GM21528 (cell line): ENCODE results near the gene PHKB.
"Not testable (repeated sequence)": the region's sequence is repeated elsewhere in the genome, so short reads cannot be mapped to it uniquely, and the experiment has no call there.

Experiments used
- ATAC-seq: cut with Tn5 transposase; IDR thresholded peaks from one replicate; pipeline ENCODE4 v1.9.1; 2021; ENCODE audit warnings: mild to moderate bottlenecking, moderate library complexity; ENCODE audit not compliant: unreplicated experiment, low FRiP score

The PHKB gene

GRCh38 chr16:47554587-47554986 lies 93.5 kb downstream of the PHKB start:
- ATAC-seq = not testable (repeated sequence)

- ATAC-seq = no peak
Observed at GRCh38 chr16:47561286-47561685, 100.2 kb downstream of the PHKB start.

GRCh38 chr16:47562366-47562765 lies 101.2 kb downstream of the PHKB start:
- ATAC-seq = no peak

- ATAC-seq = no peak
Observed at GRCh38 chr16:47565454-47565853, 104.3 kb downstream of the PHKB start.

- no peak for ATAC-seq
Observed at GRCh38 chr16:47567321-47567720, 106.2 kb downstream of the PHKB start.

- ATAC-seq = no peak
Observed at GRCh38 chr16:47568351-47568750, 107.2 kb downstream of the PHKB start.

GRCh38 chr16:47571049-47571448 lies 109.9 kb downstream of the PHKB start:
- no peak for ATAC-seq

GRCh38 chr16:47571711-47572110 lies 110.6 kb downstream of the PHKB start:
- ATAC-seq = no peak

GRCh38 chr16:47574091-47575054 lies 113.2 kb downstream of the PHKB start:
- no peak for ATAC-seq

GRCh38 chr16:47577029-47577428 lies 115.9 kb downstream of the PHKB start:
- ATAC-seq = no peak

GRCh38 chr16:47578033-47578432 lies 116.9 kb downstream of the PHKB start:
- no peak for ATAC-seq

- ATAC-seq = no peak
Observed at GRCh38 chr16:47578573-47578972, 117.4 kb downstream of the PHKB start.

- ATAC-seq = no peak
Observed at GRCh38 chr16:47581114-47581513, 120.0 kb downstream of the PHKB start.

GRCh38 chr16:47584464-47585225 lies 123.5 kb downstream of the PHKB start:
- no peak for ATAC-seq

- no peak for ATAC-seq
Observed at GRCh38 chr16:47586121-47586520, 125.0 kb downstream of the PHKB start.

- no peak for ATAC-seq
Observed at GRCh38 chr16:47590472-47590871, 129.3 kb downstream of the PHKB start.

- ATAC-seq = no peak
Observed at GRCh38 chr16:47592232-47592631, 131.1 kb downstream of the PHKB start.

- peak; percentile 77 for ATAC-seq
Observed at GRCh38 chr16:47599512-47599911, 138.4 kb downstream of the PHKB start.

GRCh38 chr16:47600376-47600775 lies 139.2 kb downstream of the PHKB start:
- no peak for ATAC-seq

GRCh38 chr16:47604306-47604705 lies 143.2 kb downstream of the PHKB start:
- ATAC-seq = no peak

- no peak for ATAC-seq
Observed at GRCh38 chr16:47611042-47611441, 149.9 kb downstream of the PHKB start.
